Rectal smooth muscle tissue (tissue), 1 donor: ENCODE data around the gene WDSUB1.

Experiments used
- H3K27ac ChIP-seq: one replicate; pipeline ENCODE4 v1.7.0; 2013; ENCODE audit warnings: low read depth, low read length, inconsistent platforms
- H3K27me3 ChIP-seq: one replicate; pipeline ENCODE4 v1.7.0; 2013; ENCODE audit warnings: low read length; ENCODE audit not compliant: control insufficient read depth, insufficient read depth
- H3K36me3 ChIP-seq: one replicate; pipeline ENCODE4 v1.7.0; 2013; ENCODE audit warnings: low read length; ENCODE audit not compliant: control insufficient read depth, insufficient read depth
- H3K4me1 ChIP-seq: one replicate; pipeline ENCODE4 v1.7.0; 2013; ENCODE audit warnings: low read length; ENCODE audit not compliant: control insufficient read depth, insufficient read depth
- H3K4me3 ChIP-seq: one replicate; pipeline ENCODE4 v1.7.0; 2013; ENCODE audit warnings: low read length
- H3K9ac ChIP-seq: one replicate; pipeline ENCODE4 v1.7.0; 2013; ENCODE audit warnings: low read length

The WDSUB1 gene

DNA sequence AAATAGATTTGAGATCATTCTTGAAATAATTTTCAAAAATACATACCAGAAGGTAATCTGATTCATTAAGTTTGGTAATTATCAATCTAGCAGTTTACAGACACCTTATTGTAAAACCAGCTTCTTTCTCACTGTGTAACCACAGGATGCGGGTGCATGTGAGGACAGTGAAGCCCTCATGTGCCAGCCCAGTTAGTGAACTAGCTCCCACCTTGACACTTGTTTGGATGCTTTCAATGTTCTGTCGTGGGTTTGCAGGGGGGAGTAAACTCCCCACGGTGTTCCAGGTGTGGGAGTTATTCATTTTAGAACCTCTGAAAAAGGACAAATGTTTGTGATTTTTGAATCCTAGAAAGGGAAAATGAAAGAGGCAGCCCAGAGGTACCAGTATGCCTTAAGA lies 59.0 kb downstream of the WDSUB1 start:
- H3K27ac ChIP-seq, result no peak overlapping the region
- H3K4me1 ChIP-seq, result no peaks in the 10 kb centered on the region
- H3K9ac ChIP-seq, result no peak overlapping the region
- no peak overlapping the region for H3K4me3 ChIP-seq
- H3K36me3 ChIP-seq, result peaks cover 33% of the 10 kb centered on the region
- H3K27me3 ChIP-seq, result no peaks in the 10 kb centered on the region

DNA sequence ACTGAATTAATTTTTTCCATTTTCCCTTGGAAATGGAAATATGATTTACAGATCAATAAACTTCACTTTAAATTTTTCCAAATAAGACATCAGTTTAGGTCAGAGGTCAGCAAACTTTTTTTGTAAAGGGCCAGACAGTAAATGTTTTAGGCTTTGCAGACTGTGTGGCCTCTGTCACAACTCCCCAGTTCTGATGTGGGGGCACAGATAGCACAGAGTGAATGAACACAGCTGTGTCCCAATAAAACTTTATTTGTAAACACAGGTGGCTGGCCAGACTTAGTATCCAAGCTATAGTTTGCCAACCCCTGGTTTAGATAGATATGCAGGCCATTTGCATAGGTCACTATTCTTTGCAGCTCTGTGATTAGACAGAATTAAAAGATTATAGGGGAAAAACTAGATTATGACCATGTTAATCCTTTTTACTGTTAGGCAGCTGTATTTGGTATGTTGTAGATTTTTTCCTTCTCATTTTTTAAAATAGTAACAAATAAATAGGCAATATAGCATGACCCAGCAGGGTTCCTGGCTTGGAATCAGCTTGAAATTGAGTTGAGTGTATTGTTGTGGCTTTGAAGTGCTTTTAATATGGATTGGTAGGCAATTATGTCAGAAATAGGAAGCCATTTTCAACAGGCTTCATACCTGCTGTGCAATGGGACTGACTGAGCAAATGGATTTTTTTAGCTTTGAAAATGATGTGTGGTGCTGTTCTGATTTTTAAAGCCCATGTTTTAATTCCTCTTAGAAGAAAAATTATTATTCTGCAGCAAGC lies 59.7 kb downstream of the WDSUB1 start:
- Histone ChIP-seq H3K27me3 (no peaks in the 10 kb centered on the region), H3K27ac (no peak overlapping the region), H3K36me3 (peaks cover 33% of the 10 kb centered on the region), H3K9ac (no peak overlapping the region), H3K4me3 (no peak overlapping the region), H3K4me1 (no peaks in the 10 kb centered on the region)

DNA sequence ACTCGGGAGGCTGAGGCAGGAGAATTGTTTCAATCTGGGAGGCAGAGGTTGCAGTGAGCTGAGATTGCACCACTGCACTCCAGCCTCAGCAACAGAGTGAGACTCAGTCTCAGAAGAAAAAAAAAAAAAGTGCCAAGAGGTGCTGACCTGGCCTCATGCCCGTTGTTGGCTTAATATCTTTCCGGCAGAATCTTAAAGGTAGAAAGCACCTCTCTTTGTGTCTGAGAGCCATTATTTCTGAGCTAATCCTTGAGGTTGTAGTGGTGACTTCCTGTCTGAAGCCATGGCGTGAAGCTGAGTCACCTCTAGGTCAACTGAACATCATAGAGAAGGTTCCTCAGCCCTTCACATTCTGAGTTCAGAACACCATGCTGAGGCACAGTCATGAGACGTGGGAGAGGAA lies 60.4 kb downstream of the WDSUB1 start:
- H3K27ac ChIP-seq, result no peak overlapping the region
- no peaks in the 10 kb centered on the region for H3K27me3 ChIP-seq
- H3K9ac ChIP-seq, result no peak overlapping the region
- no peak overlapping the region for H3K4me3 ChIP-seq
- H3K4me1 ChIP-seq, result no peaks in the 10 kb centered on the region
- H3K36me3 ChIP-seq, result peaks cover 35% of the 10 kb centered on the region

DNA sequence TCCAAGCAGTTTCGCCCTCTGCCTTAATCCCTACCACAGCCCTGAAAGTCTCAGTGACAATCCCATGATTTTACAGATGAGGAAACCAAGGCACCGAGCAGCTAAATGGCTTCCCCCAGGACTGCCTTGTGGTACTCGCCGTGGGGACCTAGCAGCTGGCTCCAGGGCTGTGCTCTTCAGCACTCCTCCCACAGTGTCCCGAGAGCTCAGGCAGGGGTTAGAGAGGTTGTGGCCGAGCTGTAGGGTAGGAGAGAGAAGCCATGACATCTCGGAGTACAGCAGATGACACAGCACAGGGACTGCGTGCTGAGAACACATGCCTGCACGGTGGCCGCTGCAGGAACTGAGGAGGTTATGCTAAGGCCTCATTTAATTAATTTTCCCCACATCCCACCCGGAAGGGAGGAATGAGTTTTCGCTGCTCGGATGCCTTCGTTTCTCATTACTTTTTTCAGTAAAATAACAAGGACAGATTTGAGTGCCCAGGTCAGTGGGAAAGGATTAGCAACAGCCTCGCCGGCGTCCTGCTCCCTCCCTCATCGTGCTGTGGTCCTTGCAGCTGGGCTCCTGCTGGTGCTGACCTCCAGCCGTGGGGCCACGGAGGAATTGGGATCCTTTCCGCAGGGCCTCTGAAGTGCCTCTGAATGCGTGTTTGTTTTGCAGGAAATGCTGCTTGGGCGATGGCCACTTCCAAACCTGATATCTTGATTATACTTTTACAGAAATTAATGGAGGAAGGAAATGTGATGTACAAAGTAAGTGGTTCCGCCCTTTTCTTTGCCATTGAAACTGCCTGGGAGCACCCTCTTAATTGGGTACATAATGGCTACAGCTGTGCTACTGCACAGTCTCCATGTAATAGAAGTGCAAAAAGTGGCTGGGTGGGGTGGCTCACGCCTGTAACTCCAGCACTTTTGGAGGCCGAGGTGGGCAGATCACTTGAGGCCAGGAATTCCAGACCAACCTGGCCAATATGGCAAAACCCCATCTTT lies 61.2 kb downstream of the WDSUB1 start:
- peaks cover 35% of the 10 kb centered on the region for H3K36me3 ChIP-seq
- H3K9ac ChIP-seq, result no peak overlapping the region
- no peaks in the 10 kb centered on the region for H3K4me1 ChIP-seq
- no peak overlapping the region for H3K27ac ChIP-seq
- no peaks in the 10 kb centered on the region for H3K27me3 ChIP-seq
- H3K4me3 ChIP-seq, result no peak overlapping the region

DNA sequence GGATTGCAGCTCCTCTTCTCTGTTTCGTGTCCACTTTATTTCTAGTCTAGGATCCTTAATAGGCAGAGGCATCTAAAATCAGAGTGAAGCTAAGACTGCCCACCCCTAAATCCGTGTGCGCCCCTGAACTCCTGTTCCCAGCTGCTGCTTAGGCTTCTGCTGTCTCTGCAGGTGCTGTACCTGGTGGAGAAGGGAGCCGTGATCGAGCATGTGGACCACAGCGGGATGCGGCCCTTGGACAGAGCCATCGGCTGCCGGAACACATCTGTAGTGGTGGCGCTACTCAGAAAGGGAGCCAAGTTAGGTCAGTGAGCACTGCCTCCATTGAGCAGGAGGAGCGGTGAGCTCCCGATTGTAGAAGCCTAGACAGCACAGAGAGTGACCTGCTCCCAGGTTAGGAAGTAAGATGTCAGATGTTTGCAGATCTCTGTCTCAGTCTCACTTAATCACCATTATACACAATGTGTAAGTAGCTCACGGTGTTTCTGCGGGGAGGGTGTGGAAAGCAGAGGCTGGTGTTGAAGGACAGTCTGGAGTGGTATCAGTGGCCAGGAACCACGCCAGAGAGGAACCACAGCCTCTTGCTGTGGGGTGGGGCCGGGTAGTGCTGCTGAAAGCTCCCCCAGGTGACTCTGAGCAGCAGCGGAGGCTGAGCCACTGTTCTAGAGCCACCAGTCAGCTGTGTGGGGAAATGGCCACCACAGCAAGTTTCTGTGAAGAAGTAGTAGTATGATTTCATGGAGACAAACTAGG lies 62.3 kb downstream of the WDSUB1 start:
- Histone ChIP-seq H3K4me1 (no peaks in the 10 kb centered on the region), H3K27me3 (no peaks in the 10 kb centered on the region), H3K9ac (no peak overlapping the region), H3K27ac (no peak overlapping the region), H3K36me3 (peaks cover 32% of the 10 kb centered on the region), H3K4me3 (no peak overlapping the region)

DNA sequence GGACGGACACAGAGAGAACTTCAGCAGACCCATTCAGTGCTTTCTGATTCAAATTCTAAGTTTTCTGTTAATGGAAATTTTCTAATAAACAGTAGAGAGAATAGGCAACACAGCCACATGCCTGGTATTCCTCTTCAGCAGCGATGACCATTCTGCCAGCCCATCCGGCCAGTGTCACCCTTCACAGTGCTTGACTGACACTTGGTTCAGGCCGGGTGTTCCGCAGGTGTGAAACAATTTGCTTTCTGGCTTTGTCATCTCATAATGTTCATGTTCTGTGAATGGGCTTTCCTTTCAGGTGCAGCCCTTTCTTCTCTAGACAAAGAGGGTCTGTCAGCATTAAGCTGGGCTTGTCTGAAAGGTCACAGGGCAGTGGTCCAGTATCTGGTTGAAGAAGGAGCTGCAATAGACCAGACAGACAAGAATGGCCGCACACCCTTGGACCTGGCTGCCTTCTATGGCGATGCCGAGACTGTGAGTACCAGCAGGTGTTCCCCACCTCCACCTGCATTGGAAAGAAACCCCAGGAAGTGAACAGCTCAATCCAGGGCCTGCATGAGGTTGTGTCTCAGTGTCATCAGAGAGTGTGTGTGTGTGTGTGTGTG lies 67.0 kb downstream of the WDSUB1 start:
- Histone ChIP-seq H3K4me3 (no peak overlapping the region), H3K27ac (no peak overlapping the region), H3K36me3 (peaks cover 32% of the 10 kb centered on the region), H3K9ac (no peak overlapping the region), H3K27me3 (no peaks in the 10 kb centered on the region), H3K4me1 (no peaks in the 10 kb centered on the region)

DNA sequence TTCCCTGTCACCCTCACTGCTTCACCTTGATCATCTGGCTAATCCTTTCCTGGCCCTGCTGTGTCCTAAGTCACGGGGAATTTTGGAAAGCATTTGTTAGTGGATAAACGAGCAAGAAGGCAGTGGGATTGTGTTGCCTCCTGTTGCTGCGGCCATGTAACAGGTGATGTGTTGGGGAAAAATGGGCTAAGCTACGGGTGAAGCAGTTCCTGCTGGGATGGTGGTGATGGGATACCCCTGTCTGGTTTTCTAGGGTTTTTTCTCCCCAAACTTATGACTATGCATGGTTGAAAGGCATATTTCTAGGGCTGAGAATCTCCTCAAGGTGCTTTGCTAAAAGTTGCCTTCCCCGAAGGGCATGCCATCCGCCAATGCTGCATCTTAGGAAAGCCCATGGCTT lies 68.1 kb downstream of the WDSUB1 start:
- H3K36me3 ChIP-seq, result peaks cover 26% of the 10 kb centered on the region
- H3K27ac ChIP-seq, result no peak overlapping the region
- no peaks in the 10 kb centered on the region for H3K27me3 ChIP-seq
- H3K4me1 ChIP-seq, result no peaks in the 10 kb centered on the region
- no peak overlapping the region for H3K4me3 ChIP-seq
- H3K9ac ChIP-seq, result no peak overlapping the region

DNA sequence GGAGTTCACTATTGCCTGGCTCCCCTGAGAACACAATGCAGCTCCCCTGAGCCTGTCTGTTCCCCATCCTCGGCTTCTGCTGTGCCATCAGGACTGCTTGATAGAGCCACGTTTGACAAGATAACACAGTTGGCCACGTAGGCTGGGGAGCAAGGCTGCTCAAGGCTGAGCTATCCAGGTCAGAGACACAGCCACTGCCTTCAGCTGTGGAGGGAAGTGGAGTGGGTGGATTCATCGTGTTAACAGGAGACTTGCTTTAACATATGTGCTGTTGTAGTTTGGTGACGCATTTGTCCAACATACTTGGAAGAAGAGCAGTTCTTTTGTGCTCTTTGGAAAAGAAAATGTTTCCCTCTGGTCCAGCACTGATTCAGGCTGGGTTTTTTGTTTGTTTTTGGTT lies 68.8 kb downstream of the WDSUB1 start:
- Histone ChIP-seq H3K4me1 (no peaks in the 10 kb centered on the region), H3K36me3 (peaks cover 26% of the 10 kb centered on the region), H3K27me3 (no peaks in the 10 kb centered on the region), H3K9ac (no peak overlapping the region), H3K4me3 (no peak overlapping the region), H3K27ac (no peak overlapping the region)

DNA sequence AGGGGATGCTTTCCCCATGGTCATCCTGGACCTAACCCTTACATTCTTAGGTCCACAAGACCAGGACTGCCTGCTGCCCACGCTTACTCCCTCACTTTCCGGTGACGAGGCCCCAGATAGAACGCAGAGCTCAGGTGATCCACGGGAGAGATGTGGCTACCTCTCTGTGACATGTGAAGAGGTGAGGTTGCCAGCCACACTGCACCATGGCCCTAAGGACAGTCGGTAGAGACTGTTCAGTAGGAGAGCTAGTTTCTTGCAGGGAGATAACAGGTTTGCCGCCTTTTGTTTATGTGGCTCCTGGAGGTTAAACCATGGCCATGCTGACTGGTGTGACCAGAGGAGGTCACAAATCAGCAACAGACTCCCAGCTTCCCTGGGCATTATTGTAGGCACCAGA lies 71.4 kb downstream of the WDSUB1 start:
- Histone ChIP-seq H3K27me3 (no peaks in the 10 kb centered on the region), H3K4me1 (peaks cover 2% of the 10 kb centered on the region), H3K4me3 (no peak overlapping the region), H3K36me3 (peaks cover 24% of the 10 kb centered on the region), H3K9ac (no peak overlapping the region), H3K27ac (no peak overlapping the region)

DNA sequence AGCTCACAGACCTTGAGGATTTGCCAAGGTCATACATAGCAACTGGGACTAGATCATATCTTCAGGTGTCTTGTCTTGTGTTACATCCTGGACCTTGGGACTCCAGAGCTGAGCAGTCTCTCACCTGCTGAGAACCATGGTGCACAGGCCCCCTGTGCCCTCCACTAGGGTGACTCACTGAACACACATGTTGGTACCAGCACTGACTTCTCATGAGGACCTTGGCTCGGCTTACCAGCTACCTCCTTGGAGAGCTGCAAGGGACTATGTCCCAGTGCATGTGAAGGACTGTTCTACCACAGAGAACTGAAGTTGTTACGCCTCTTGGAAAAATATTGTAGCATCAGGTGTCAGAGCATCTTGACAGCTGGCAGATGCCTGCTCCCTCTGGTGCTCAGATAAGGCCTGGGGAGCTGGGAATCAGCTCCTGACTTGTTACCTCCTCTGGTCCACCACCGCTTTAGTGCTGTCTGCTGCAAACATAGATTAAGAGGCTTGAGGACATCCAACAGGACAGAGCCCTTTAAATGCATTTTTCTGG lies 72.1 kb downstream of the WDSUB1 start:
- peaks cover 20% of the 10 kb centered on the region for H3K36me3 ChIP-seq
- no peaks in the 10 kb centered on the region for H3K27me3 ChIP-seq
- no peak overlapping the region for H3K27ac ChIP-seq
- no peak overlapping the region for H3K4me3 ChIP-seq
- H3K9ac ChIP-seq, result no peak overlapping the region
- H3K4me1 ChIP-seq, result peaks cover 2% of the 10 kb centered on the region

DNA sequence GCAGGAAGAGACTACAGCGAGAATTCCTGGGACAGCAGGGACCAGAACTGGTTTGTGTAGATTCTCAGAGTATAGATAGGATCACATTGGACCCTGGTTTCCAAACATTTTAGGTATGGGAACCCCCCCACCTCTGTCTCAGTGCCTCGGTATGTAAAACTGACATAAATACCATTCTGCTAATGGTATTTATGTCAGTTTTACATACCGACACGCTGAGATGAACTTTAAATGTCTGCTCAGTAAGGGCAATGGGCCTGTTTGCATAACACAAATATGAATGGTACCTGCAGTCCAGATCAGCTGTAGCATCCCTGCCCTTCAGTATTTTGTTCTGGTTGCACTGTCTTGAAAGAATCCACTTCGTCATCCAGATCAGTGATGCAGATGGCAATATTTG lies 73.2 kb downstream of the WDSUB1 start:
- H3K4me3 ChIP-seq, result no peak overlapping the region
- H3K36me3 ChIP-seq, result peaks cover 22% of the 10 kb centered on the region
- no peak overlapping the region for H3K9ac ChIP-seq
- peaks cover 2% of the 10 kb centered on the region for H3K4me1 ChIP-seq
- H3K27ac ChIP-seq, result no peak overlapping the region
- no peaks in the 10 kb centered on the region for H3K27me3 ChIP-seq
